ENCODE data around the gene BRAF.
"Not testable (repeated sequence)": the region's sequence is repeated elsewhere in the genome, so short reads cannot be mapped to it uniquely, and the experiment has no call there.

BRAF gene

GRCh38 chr7:140677496-140677895, 247.2 kb downstream of the BRAF start:
- no peak for DNase-seq

- DNase-seq: not testable (repeated sequence)
These were observed 247.8 kb downstream of the BRAF start for GRCh38 chr7:140676956-140677355.

- no peak for DNase-seq
These were observed 248.4 kb downstream of the BRAF start for GRCh38 chr7:140676306-140676705.

- no peak for DNase-seq
These were observed 249.0 kb downstream of the BRAF start for GRCh38 chr7:140675726-140676125.

GRCh38 chr7:140674899-140675701, 249.6 kb downstream of the BRAF start:
- DNase-seq: no peak

- DNase-seq: no peak
These were observed 250.4 kb downstream of the BRAF start for GRCh38 chr7:140674356-140674800.

GRCh38 chr7:140673774-140674155, 251.0 kb downstream of the BRAF start:
- DNase-seq: no peak

GRCh38 chr7:140673063-140673773, 251.5 kb downstream of the BRAF start:
- DNase-seq: peak; percentile 70

- DNase-seq: peak; percentile 74
These were observed 252.2 kb downstream of the BRAF start, which contains the start of gene ADCK2 for GRCh38 chr7:140672382-140673062. Gene ADCK2, plus strand, starts transcription at chr7:140672945. Its CDS starts 386 bp downstream, at chr7:140673331.

- DNase-seq: no peak
These were observed 252.8 kb downstream of the BRAF start for GRCh38 chr7:140671966-140672365.

GRCh38 chr7:140670343-140670935, 254.3 kb downstream of the BRAF start:
- DNase-seq: no peak

- DNase-seq: not testable (repeated sequence)
These were observed 254.9 kb downstream of the BRAF start for GRCh38 chr7:140669862-140670261.

- DNase-seq: no peak
These were observed 255.4 kb downstream of the BRAF start for GRCh38 chr7:140669352-140669751.

All from stimulated activated CD4-positive, alpha-beta T cell treated with anti-CD3 and anti-CD28 coated beads, Interleukin-15, amount 100 ng/mL, for 24 hours (primary cell).